Measurements from ENCODE around the gene KIAA2012.

KIAA2012 gene

DNA sequence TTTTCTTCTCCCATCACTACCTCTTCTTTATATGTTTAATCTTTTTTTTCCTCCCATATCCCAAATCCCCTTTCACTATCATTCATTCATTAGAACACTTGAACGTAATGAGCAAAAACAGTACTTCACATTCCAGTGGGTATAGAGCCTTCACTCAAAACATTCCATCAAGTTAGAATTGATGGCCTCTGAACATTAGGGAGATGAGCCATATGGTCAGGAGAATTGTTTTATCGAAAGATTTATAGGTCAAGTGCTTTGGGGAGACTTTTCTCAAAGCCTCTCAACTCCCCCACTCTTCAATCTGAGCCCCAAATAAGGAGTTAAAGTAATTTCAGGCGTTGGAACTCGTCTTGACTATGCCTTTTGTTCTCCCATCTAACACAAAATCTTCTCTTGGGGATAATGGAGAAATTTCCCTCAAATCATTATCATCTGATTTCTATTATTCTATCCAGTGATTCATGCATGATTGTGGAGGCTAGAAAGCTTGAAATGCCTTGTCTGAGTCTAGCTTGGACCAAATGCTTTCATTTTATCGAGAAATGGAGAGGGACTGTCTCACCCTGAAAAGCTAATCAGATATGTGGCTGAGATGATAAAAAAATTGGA is 79.2 kb downstream of the KIAA2012 start:
- no peak for DNase-seq

GRCh38 chr2:202154613-202155012 is 81.6 kb downstream of the KIAA2012 start:
- DNase-seq = no peak

GRCh38 chr2:202157211-202157990 is 84.3 kb downstream of the KIAA2012 start:
- DNase-seq = no peak

GRCh38 chr2:202158796-202159195 is 85.7 kb downstream of the KIAA2012 start:
- peak in 1 of 3 experiments; percentile 30 for DNase-seq

DNA sequence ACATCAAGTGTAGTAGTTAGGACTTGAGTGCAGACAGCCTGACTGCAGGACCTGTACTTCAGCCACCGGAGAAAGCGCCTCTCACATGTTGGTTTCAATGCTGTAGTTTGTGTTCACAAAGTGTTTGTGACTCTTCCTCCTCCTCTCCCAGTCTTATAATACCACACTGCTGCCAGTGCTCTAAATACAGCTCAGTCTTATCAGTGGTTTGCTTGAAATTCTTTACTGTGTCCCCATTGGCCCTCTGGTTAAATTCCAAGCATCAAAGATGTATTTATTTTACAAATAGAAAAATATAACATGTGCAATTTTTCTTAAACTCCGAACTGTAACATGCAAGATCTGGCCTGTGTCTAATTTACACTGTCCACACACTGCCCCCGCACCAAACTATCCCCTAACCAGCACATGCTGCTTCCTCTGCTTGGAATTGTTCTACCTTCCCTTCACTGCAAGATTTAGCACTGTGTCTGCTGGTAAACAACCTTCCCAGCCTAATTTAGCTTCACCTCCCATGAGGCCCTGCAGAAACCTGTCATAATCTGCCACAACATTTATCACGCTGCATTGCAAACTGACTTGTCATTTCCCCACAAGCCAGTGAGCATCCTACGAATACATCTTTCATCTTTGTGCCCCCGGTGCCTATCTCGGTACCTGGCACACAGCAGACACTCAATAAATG is 88.2 kb downstream of the KIAA2012 start:
- DNase-seq = peak in 1 of 3 experiments; percentile 30

- no peak for DNase-seq
These were observed 91.4 kb downstream of the KIAA2012 start for GRCh38 chr2:202164411-202164810.

GRCh38 chr2:202165208-202165607 is 92.2 kb downstream of the KIAA2012 start:
- no peak for DNase-seq

- DNase-seq = no peak
These were observed 92.9 kb downstream of the KIAA2012 start for GRCh38 chr2:202165945-202166344.

DNA sequence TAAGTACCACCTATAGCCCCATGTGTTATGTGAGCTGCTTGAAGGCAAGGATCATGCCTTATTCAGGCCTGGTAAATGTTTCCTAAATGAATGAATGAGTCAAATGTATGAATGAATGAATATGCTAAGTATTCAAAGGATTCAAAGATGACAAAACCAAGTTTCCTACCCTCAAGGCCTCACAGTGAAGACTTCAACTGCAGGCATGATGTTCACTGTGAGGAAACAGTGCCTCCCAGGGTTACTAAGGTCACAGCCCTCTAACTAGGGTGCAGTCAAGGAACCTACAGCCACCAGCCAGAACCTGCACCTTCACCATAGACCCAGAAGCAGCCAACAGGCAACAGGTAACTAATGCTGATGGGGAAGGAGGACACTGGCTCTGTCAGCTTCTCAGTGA is 96.1 kb downstream of the KIAA2012 start:
- DNase-seq = no peak

DNA sequence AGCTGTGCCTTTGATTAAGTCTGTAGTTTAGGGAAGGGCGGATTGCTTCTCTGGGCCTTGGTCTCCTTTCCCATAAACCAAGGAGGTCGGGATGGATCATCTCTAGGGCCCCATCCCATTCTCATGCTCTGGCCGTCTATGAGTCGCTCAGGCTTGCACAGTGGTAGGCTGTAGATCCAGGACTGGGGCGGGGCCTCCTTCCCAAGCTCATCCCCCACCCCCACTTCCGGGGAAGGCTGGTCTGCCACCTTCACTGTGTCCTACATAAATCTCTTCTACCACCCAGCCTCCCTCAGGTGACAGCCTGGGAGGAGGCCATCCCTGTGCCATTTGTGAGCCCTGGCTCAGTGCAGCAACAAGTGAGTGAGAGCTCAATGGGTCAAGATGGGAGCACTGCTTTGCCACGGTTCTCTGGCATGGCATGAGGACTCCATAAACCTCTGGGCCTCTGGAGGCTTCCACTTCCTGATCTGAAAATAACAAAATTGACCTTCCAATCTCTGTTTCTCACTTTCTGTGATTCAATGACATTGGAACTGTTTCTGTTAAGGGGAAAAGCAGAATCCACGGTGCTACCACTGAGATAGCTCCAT is 96.9 kb downstream of the KIAA2012 start:
- no peak for DNase-seq

DNA sequence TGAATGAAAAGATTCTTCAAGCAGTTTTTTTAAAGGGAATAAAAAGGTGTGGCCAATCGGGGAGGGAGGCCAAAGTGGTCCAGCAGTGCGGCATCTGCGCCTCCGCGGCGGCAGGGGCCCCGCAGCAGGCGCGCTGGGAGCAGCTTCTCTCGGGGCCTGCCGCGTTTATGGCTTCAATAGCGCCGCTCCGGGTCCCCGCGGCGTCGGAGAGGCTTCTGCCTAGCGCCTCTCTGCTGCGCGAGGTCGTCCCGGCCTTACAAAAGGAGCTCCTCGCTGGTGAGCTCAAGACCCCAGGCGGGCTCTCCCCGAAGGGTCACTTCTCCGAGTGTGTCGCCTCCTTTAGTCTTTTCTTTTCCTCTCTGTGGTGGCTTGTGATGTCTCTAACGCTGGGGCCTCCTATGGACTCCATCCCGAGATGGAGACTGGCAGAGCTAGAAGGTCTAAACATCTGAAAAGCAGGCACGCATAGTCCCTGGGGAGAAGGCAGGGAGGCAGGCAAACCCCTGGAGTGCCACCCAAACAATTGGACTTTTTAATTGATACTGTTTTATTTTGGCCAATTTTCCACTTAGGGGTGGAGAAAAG is 98.3 kb downstream of the KIAA2012 start:
- no peak for DNase-seq

GRCh38 chr2:202172439-202173211 is 99.6 kb downstream of the KIAA2012 start:
- DNase-seq = no peak

DNA sequence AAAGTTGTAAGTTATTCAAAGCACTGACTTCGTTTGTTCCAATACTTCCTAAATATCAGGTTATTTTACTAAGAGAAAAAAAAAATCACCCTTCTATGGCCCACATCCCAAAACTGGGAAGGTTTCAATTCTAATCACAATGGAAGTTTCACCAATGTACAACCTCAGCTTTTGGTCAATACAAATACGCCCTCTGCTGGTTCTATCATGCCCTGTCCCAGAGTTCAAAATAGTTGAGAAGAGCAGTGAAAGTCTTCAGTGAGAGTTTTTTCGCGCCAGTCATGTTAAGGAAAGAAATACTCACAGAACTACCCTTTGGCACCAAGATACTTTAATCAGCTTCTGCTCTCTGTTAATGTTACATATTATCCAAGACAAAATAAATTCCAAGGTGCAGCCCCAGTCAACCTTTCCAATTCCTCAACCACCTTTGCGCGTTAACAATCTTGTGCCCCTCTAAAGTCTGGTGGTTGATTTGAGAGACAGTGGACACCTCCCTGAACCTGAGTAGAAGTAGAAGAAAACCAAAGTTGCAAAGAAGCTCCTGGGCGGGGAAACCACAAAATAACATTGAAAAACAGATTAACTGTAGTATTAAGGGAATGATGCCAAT is 105.4 kb downstream of the KIAA2012 start:
- peak; percentile 42 to 81 (median 56) for DNase-seq

- no peak for DNase-seq
These were observed 111.5 kb downstream of the KIAA2012 start for GRCh38 chr2:202184557-202184956.

DNA sequence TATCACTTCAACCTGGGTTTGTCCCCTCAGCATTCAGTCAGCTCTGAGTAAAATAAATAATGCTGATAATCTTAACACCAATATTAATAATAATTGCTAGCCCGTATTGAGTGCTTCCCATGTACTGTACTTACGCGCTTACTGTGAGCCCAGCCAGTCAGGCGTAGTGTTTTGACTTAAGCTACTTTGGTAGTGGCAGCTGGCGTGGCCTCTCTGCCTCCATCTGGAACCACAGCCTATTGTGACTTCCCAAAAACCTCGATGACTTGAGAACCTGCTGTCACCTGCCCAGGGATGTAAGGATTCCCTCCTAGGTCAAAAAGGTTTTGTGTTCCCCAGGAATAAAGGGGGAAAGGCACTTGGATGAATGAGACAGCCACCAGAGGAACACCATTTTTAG is 112.1 kb downstream of the KIAA2012 start:
- DNase-seq = no peak

- DNase-seq = no peak
These were observed 113.7 kb downstream of the KIAA2012 start for GRCh38 chr2:202186641-202187202.

DNA sequence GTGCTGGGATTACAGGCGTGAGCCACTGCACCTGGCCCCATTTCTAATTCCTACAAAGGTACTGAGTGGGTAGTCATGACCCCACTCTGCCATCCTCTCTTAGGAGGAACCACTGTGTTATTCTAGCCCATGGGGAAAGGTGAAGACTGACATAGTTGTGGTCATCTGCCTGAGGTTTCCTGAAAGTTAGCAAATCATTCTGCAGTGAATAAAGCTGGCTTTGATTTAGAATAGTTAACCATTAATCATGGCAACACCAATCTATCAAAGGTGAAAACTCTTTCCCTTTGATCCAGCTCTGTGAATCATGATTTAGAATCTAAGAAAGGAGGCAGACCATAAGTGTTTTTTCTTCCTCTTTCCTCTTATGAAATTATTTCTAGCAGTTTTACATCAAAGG is 114.5 kb downstream of the KIAA2012 start:
- DNase-seq = no peak

DNA sequence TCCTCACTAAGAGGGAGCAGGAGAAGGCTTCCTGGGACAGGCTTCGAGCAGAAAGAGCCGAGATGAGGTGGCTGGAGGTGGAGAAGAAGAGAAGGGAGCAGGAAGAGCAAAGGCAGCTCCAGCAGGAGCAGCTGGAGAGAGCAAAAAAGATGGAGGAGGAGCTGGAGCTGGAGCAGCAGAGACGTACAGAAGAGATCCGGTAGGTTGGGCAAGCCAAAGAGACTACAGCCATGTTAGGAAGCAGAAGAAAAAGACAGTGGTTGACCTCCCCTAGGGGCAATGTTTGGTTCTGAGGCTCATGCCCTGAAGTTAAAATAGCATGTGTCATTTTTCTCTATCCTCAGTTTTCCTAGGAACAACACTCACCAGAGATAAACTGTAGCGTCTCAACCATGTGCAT is 120.2 kb downstream of the KIAA2012 start:
- DNase-seq = no peak

DNA sequence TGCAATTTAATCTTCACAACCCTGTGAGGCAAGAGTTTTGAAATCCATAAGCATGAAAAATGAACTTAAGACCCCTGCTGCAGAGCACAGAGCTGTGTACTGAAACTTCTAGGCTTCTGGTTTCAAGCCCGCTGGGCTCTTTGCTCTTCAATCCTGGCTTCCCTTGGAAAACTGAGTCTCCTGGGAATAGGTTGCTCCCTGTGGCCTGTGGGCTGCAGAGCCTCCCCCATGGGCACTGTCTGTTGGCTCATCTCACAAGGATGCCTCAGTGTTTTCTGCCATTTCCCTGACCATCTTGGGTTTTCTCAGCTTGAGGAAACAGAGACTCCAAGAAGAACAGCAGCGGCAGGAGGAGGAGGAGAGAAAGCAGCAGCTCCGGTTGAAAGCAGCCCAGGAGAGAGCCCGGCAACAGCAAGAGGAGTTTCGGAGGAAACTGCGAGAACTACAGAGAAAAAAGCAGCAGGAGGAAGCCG is 120.9 kb downstream of the KIAA2012 start:
- DNase-seq = no peak

DNA sequence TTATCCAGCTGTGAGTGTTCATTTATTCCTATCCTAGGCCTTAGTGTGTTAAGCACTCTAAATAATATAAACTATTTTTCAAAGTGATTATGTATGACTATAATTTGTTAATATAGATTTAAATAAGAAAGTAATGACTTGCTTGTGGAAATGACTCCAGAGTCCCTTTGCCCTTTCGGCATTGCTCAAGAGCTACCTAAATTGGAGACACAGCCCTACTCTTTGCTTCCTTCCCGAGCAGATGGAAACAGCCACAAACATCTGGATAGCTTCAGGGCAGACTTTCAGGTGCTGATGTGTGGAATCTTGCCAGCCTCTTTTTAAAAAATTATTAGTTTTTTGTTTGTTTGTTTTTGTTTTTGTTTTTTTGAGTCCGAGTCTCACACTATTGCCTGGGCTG is 121.4 kb downstream of the KIAA2012 start:
- no peak for DNase-seq

GRCh38 chr2:202196727-202197126 is 123.7 kb downstream of the KIAA2012 start:
- no peak for DNase-seq
